ENCODE measurements around the gene HRH2.

GRCh38 chr5:175711031-175711430, 53.2 kb downstream of the HRH2 start:
- no peak for TF ChIP-seq CTCF (IDR thresholded peaks at IDR 0.05; ENCODE audit: insufficient read depth, low read length)
- TF ChIP-seq POLR2AphosphoS5 (IDR thresholded peaks at IDR 0.05; ENCODE audit: low read depth) = no peak

All from HL-60 (cell line).